GM19328 (cell line): ENCODE measurements around the gene USE1.

Experiments
- ATAC-seq: cut with Tn5 transposase; IDR thresholded peaks from one replicate; pipeline ENCODE4 v1.9.1; 2021; ENCODE audit warnings: mild to moderate bottlenecking, moderate library complexity; ENCODE audit not compliant: unreplicated experiment

The USE1 gene

GRCh38 chr19:17235971-17236777 is 21.0 kb downstream of the USE1 start:
- ATAC-seq, result no peak

DNA sequence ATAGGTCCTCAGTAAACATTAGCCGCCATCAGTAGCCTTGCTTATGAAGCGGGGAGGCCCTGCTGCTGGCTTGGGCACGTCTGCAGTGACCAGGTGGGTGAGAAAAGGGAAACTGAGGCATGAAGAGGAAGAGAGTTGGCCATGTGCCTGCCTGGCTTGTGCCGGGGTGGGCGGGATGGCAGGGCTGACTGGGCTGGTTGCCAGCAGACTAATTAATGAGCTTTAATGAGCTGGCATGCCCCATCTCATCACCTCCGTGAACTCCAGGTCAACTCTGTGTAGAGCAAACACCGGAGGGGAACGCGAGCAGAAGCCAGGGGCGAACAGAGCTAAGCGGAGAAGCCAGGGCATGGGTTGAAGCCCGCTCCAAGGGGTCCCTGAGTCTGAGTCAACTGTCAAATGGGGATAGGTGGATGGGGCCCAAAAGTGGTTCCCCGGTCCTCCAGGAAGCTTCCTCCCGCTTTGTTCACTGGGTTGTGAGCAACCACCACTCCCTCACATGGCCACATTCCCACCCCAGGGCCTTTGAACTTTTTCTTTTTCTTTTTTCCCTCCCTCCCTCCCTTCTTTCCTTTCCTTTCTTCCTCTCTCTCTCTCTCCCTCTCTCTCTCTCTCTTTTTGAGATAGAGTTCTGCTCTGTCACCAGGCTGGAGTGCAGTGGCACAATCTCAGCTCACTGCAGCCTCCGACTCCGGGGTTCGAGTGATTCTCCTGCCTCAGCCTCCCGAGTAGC is 21.8 kb downstream of the USE1 start:
- ATAC-seq, result no peak

- ATAC-seq, result no peak
Measured at GRCh38 chr19:17237747-17238706, 22.9 kb downstream of the USE1 start.

DNA sequence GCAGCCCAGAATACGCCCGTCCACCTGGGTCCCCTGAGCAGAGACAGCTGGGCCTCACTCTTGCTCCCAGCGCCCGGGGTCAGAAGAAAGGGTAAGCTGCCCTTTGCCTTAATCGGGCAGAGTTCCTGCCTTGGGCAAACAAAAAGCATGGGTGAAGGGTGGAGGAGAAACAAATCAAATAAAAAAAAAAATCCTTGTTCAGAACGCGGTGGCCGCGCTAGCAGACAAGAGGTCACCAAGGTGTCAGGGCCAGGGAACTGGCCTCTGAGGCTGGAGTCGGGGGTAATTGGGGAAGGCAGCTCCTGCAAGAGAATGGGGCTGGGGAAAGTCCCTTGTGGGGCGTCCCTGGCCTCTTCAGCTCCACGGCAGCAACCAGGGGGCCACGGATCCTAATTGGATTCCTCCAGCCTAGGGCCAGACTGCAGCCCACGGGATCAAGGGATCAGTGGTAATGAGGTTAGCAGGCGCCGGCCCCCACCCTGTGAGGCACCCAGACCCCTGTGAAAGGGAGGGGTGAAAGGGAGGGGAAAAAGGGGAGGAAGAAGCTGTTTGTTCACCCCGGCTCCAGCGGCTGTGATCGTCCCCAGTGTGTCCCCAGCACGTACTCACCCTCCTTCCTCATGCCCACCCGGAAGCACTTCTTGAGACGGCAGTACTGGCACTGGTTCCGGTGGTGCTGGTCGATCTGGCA is 25.1 kb downstream of the USE1 start:
- ATAC-seq, result no peak

DNA sequence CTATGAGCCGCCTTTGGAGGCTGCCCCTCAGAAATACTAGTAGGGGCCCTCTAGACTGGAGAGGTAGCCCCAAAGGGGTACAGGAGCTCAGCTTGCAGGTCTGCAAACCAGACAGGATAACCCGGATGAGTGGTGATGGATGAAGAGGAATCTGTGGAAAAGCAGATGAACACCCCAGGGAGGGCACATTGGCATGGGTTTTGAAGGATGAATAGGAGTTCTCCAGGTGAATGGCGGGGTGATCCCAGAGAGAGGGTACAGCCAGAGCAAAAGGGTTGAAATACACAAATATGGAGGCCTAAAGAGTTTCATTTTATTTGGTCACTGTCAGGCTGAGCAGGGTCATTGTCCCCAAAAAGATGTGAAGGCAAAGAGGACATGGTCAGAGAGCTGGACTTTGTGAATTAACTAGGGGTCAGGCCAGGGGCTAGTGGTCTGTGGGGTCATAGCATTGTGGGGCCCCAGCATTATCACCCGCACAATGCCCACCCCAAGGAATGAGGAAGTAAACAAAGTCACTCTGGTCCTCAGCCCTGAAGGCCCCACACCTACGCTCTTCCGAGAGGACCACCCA is 25.8 kb downstream of the USE1 start:
- no peak for ATAC-seq

- ATAC-seq, result no peak
Measured at GRCh38 chr19:17242431-17243208, 27.5 kb downstream of the USE1 start.

- ATAC-seq, result no peak
Measured at GRCh38 chr19:17243211-17243829, 28.2 kb downstream of the USE1 start.

- no peak for ATAC-seq
Measured at GRCh38 chr19:17243830-17244617, 28.9 kb downstream of the USE1 start.

DNA sequence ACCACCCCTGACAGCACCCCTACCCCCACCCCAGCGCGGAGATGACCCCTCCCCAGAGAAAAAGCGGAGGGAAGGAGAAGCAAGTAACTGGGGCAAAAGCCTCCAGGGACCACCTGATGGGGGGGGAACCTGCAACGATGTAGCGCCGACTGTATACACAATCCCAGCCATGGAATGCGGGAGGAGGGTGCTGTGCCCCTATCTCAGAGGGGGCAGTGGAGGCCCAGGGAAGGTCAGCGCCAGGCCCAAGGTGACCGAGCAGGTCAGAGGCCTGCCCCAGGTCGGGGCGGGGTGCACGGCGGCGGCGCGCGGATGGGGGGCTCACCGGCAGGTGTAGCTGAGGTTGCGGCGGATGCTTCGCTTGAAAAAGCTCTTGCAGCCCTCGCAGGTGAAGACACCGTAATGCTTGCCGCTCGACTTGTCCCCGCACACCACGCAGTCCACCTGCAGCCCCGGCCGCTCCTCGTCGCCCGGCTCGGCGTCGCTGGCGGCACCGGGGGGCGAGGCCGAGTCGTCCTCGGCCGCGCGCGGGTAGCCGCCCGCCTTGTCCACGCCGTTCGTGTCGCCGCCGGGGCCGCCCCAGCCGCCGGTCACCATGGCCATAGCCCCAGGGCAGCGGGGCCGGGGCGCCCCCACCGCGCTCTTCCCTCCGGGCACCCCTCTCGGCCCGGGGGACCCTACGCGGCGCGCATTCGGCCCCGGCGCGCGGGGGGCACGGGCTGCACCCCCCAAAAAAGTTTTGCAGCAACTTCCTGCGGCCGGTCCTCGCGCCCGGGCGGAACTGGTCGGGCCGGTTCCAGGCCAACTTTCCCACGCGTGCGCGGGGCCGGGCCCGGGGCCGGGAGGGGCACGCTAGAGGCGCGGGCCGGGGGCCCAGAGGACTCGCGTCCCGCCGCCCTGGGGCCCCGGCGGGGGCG is 29.7 kb downstream of the USE1 start:
- no peak for ATAC-seq

- ATAC-seq, result no peak
Measured at GRCh38 chr19:17245535-17245984, 30.4 kb downstream of the USE1 start, which contains the start of gene NR2F6. Gene NR2F6 (minus strand): TSS chr19:17245919. CDS start chr19:17245220, 699 bp downstream.

DNA sequence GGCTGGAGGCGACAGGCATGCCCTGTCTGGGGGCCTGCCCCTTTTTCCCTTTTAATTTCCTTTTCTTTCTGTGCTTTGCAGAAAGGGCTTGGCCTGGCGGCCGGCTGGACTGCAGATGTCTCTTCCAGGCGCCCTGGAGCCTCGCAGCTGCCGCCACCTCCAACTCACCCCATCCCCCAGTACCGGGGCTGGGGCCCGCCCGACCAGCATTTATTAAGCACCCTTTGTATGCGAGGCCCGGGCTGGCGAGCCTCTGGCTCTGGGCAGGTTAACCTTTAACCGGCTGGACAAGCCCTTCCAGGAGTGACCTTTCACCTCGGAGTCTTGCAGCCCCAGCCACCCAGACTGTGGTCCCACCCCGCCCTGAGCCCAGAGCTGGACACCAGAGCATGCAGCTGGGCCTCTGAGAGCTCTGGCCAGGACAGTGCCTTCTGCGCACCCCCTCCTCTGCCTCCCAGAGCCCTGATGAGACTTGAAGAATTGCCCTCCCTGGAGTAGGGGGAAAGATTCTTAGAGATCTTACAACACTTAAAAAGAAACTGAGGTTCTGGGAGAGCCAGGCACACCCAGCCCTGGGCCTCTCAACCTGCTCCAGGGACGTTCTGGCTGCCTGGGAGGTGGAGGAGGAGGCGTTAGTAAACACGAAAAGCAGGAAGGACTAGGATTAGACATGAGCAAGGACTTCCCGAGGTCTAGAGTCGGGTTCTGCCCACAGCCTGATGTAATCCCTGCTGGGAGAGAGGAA is 31.7 kb downstream of the USE1 start:
- no peak for ATAC-seq

- no peak for ATAC-seq
Measured at GRCh38 chr19:17248011-17248776, 33.0 kb downstream of the USE1 start.

GRCh38 chr19:17249887-17250548 is 34.9 kb downstream of the USE1 start:
- ATAC-seq, result no peak

GRCh38 chr19:17254636-17255035 is 39.5 kb downstream of the USE1 start:
- no peak for ATAC-seq

DNA sequence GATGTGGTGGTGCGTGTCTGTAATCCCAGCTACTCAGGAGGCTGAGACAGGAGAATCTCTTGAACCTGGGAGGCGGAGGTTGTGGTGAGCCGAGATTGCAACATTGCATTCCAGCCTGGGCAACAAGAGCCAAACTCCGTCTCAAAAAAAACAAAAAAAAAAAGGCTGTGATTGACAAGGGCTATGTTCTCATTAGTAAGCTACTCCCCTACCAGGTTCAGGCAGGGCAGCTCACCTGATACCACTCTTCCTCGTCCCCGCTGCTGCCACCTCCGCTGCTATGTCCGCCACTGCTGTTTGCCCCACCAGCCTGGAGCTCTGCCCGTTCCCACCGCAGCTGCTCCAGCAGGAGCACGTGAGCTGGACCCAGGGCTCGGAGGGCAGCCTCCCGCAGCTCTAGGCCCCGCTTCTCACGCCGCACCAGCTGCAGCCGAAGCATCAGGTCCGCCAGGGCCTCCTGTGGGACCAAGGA is 40.0 kb downstream of the USE1 start:
- no peak for ATAC-seq
